GM12878 (cell line): ENCODE results near the gene ACADL. TPM values are rescaled to one million over a fixed set of nuclear protein-coding genes. Genes with fewer than 3 reads are reported as not detected.

ENCODE experiments used
- ATAC-seq: fragments of 200-7000 bp; cut with Tn5 transposase; 3 replicates; pipeline ENCODE4 v1.9.1; 2020; ENCODE audit warnings: mild to moderate bottlenecking, moderate library complexity
- BruUV-seq: library from RNA; stranded (reverse); fragments of 400-500 nt; replicated peaks from 2 replicates; lab custom pipeline; 2021; lab: Mats Ljungman, UMichigan
- CTCF ChIA-PET: fragments of 300-600 bp; sonication (Branson Sonifier 250); formaldehyde crosslinking; extraction: SDS; loops from one replicate; lab custom pipeline; 2021; ENCODE audit warnings: inconsistent platforms; lab: Yijun Ruan, JAX
- POLR2A ChIA-PET: fragments of 350-600 bp; formaldehyde crosslinking; extraction: SDS; loops from one replicate; lab custom pipeline; 2021; ENCODE audit warnings: inconsistent platforms; lab: Charles Lee
- RAD21 ChIA-PET: fragments of 300-600 bp; sonication (Branson Sonifier 250); formaldehyde crosslinking; loops from one replicate; lab custom pipeline; 2023; ENCODE audit warnings: antibody characterized with exemption; ENCODE audit not compliant: unreplicated experiment; lab: Charles Lee
- SMC1A ChIA-PET: fragments of 300-600 bp; sonication (Branson Sonifier 250); formaldehyde crosslinking; loops from one replicate; lab custom pipeline; 2023; ENCODE audit not compliant: unreplicated experiment, uncharacterized antibody; lab: Charles Lee
- DNase-seq: peaks from one replicate; pipeline ENCODE4 v3.0.0-alpha.2; 2011; ENCODE audit warnings: low read depth, low spot score
- FAIRE-seq: peaks from 3 replicates; lab custom pipeline; 2011; peaks lifted over from hg19 to GRCh38; lab: Jason Lieb, UNC
- H2AFZ ChIP-seq: 2 replicates; pipeline ENCODE4 v1.6.0; 2011; ENCODE audit warnings: low read depth, low read length, control low read depth; ENCODE audit not compliant: control insufficient read depth
- H3K27ac ChIP-seq: 2 replicates; pipeline ENCODE4 v1.5.1; 2011; ENCODE audit warnings: control low read depth; ENCODE audit not compliant: control insufficient read depth, insufficient read depth
- H3K27me3 ChIP-seq, 2 experiments: replicated peaks in 1 of 2; 2 replicates each; pipeline versions ENCODE4 v1.6.0 to v1.6.1; 2011; ENCODE audit warnings: low read length in 1 of 2; ENCODE audit not compliant: control insufficient read depth in 2 of 2, insufficient read depth in 2 of 2
- H3K36me3 ChIP-seq, 2 experiments: 2 replicates each; pipeline ENCODE4 v1.5.1; 2011; ENCODE audit warnings: low read length in 1 of 2; ENCODE audit not compliant: control insufficient read depth in 2 of 2, insufficient read depth in 2 of 2
- H3K4me1 ChIP-seq: 2 replicates; pipeline ENCODE4 v1.6.1; 2011; ENCODE audit warnings: mild to moderate bottlenecking, low read length, moderate library complexity, mixed read lengths; ENCODE audit not compliant: control insufficient read depth, insufficient read depth
- H3K4me2 ChIP-seq: 2 replicates; pipeline ENCODE4 v1.6.0; 2011; ENCODE audit warnings: control low read depth; ENCODE audit not compliant: control insufficient read depth, insufficient read depth
- H3K4me3 ChIP-seq: fragments of 200-600 bp; sonication (generic); 2 replicates; pipeline ENCODE4 v1.5.1; 2016
- H3K79me2 ChIP-seq: 2 replicates; pipeline ENCODE4 v1.6.0; 2011; ENCODE audit warnings: low read length; ENCODE audit not compliant: control insufficient read depth, insufficient read depth
- H3K9ac ChIP-seq: 2 replicates; pipeline ENCODE4 v1.8.0; 2011; ENCODE audit warnings: low read length, control low read depth, mixed read lengths; ENCODE audit not compliant: control insufficient read depth, insufficient read depth
- H3K9me3 ChIP-seq: replicated peaks from 3 replicates; pipeline ENCODE4 v1.5.1; 2011; ENCODE audit warnings: mild to moderate bottlenecking, low read length; ENCODE audit not compliant: control insufficient read depth, insufficient read depth
- H4K20me1 ChIP-seq: 2 replicates; pipeline ENCODE4 v1.6.0; 2011; ENCODE audit not compliant: control insufficient read depth, insufficient read depth
- IRF4 ChIP-seq: IDR thresholded peaks from 2 replicates; pipeline ENCODE4 v1.6.1; 2011; ENCODE audit warnings: low read depth, low read length
- MTA3 ChIP-seq: IDR thresholded peaks from 2 replicates; pipeline ENCODE4 v1.6.1; 2012; ENCODE audit warnings: low read length, inconsistent platforms, borderline replicate concordance
- NR2C1 ChIP-seq: fragments of 450-650 bp; IDR thresholded peaks from 2 replicates; pipeline ENCODE4 v1.6.1; 2017; ENCODE audit warnings: antibody characterized with exemption, mild to moderate bottlenecking, moderate library complexity
- PML ChIP-seq: IDR thresholded peaks from 2 replicates; pipeline ENCODE4 v1.6.1; 2012; ENCODE audit warnings: low read length, inconsistent platforms
- YBX1 ChIP-seq: fragments of 450-650 bp; IDR thresholded peaks from 2 replicates; pipeline ENCODE4 v1.6.1; 2016; ENCODE audit warnings: antibody characterized with exemption
- WGBS: methylation state at CpG from one replicate; pipeline ENCODE4 v1.1.6; 2016; ENCODE audit warnings: low lambda C conversion rate; ENCODE audit not compliant: insufficient replicate concordance, insufficient coverage; ENCODE audit errors: missing lambda C conversion rate; 5-methylcytosine and 5-hydroxymethylcytosine counted together
- in situ Hi-C: fragments of 300-500 bp; cut with MboI; formaldehyde crosslinking; loops from 9 replicates; pipeline ENCODE4 v1.14.3; 2018; ENCODE audit warnings: mixed read lengths
- intact Hi-C: fragments of 100-400 bp; cut with micrococcal nuclease; formaldehyde crosslinking; loops from one replicate; pipeline ENCODE4 v1.14.2; 2022; ENCODE audit not compliant: unreplicated experiment
- polyA plus RNA-seq, 11 experiments: library from polyadenylated mRNA; depleted of rRNA in 4 of 11; unstranded in 6 of 11; stranded (reverse) in 5 of 11; fragments of >200 nt; fragmentation: Nextera tagmentation in 4 of 11; fragmentation: Illumina TruSeq in 1 of 11; extraction: Ambion mirVana in 4 of 11; extraction: Trizol in 1 of 11; gene quantifications; 1 replicate in 1 of 11; 2 replicates in 10 of 11; pipeline versions ENCODE4 v1.2.1 to v1.2.3, GENCODE V29; 2011 to 2016; ENCODE audit warnings: inconsistent platforms in 2 of 11, missing spikeins in 2 of 11, low read depth in 1 of 11
- total RNA-seq, 4 experiments: library from RNA; depleted of rRNA in 3 of 4; stranded (reverse); fragments of >200 nt in 3 of 4; fragmentation: Illumina TruSeq in 1 of 4; extraction: Trizol in 1 of 4; gene quantifications; 2 replicates each; pipeline versions ENCODE4 v1.2.1 to v1.2.3, GENCODE V29; 2013 to 2021
- TF ChIP-seq, protein P1 (sequence below): fragments of 450-650 bp; IDR thresholded peaks from 2 replicates; pipeline ENCODE4 v1.6.1; 2017; ENCODE audit warnings: borderline replicate concordance
- TF ChIP-seq, protein P2 (sequence below): fragments of 450-650 bp; IDR thresholded peaks from 2 replicates; pipeline ENCODE4 v1.6.1; 2018; ENCODE audit warnings: mild to moderate bottlenecking, low read depth, moderate library complexity; ENCODE audit not compliant: partially characterized antibody
- TF ChIP-seq, protein P3 (sequence below): IDR thresholded peaks from 2 replicates; pipeline ENCODE4 v1.6.1; 2012; ENCODE audit warnings: low read length, inconsistent platforms

The ACADL gene
- total and polyA plus RNA-seq, 10 of the 15 experiments (the other 5 are each of a cell fraction or from before 2014, with no cell fraction given) = not detected

DNA sequence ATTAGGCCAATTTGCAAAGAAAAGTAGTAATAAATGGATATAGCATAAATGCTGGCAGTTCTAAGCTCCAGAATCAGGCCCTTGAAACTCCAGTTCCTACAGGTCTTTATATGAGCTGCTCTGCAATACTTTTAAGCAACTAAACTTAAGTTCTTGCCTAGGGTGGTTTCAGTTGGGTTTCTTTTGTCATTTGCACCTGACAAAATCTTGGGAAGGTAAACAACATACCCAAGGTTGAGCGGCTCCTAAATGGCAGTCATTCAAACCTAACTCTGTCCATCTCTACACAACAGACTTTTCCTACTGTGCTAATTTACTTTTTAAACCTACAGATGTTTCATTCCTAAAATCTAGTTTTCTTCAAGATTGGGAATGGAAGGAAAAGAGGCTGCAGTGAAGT is 44.8 kb downstream of the ACADL start:
- H3K27me3 ChIP-seq = no peaks in the 10 kb centered on the region
- H3K4me2 ChIP-seq = no peak overlapping the region
- H3K36me3 ChIP-seq = no peaks in the 10 kb centered on the region
- H3K9me3 ChIP-seq = peaks cover 2% of the 10 kb centered on the region; the same call in 2 of the 3 replicates
- intact Hi-C loops = no loop called here
- CTCF ChIA-PET = no interaction called here
- DNase-seq (no peak), ATAC-seq (no peak), FAIRE-seq (no peak)
- WGBS = 100% methylated on average over 1 of the region's 1 CpG
- H3K4me3 ChIP-seq = no peak overlapping the region
- H3K9ac ChIP-seq = no peak overlapping the region
- no peaks in the 10 kb centered on the region for H3K4me1 ChIP-seq
- no peaks in the 10 kb centered on the region for H3K79me2 ChIP-seq
- no TSS peak for BruUV-seq
- POLR2A ChIA-PET = no interaction called here
- RAD21 ChIA-PET = no interaction called here
- H4K20me1 ChIP-seq = no peaks in the 10 kb centered on the region
- SMC1A ChIA-PET = interaction anchor here (1.1 to 1.6 kb wide), 4 partner anchors 13 to 20 kb away, joined by 3 to 5 read pairs (median 4); no protein-coding TSS in a partner anchor
- no peak overlapping the region for H3K27ac ChIP-seq
- in situ Hi-C loops = loop anchor here (25.0 kb wide), 1 partner anchor 1793 kb away; no protein-coding TSS in a partner anchor
- no peak overlapping the region for H2AFZ ChIP-seq
- TF ChIP-seq, protein P1, sequence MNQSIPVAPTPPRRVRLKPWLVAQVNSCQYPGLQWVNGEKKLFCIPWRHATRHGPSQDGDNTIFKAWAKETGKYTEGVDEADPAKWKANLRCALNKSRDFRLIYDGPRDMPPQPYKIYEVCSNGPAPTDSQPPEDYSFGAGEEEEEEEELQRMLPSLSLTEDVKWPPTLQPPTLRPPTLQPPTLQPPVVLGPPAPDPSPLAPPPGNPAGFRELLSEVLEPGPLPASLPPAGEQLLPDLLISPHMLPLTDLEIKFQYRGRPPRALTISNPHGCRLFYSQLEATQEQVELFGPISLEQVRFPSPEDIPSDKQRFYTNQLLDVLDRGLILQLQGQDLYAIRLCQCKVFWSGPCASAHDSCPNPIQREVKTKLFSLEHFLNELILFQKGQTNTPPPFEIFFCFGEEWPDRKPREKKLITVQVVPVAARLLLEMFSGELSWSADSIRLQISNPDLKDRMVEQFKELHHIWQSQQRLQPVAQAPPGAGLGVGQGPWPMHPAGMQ = no peak
- TF ChIP-seq IRF4 (no peak), PML (no peak), MTA3 (no peak), NR2C1 (no peak), YBX1 (no peak)
- TF ChIP-seq, protein P2, sequence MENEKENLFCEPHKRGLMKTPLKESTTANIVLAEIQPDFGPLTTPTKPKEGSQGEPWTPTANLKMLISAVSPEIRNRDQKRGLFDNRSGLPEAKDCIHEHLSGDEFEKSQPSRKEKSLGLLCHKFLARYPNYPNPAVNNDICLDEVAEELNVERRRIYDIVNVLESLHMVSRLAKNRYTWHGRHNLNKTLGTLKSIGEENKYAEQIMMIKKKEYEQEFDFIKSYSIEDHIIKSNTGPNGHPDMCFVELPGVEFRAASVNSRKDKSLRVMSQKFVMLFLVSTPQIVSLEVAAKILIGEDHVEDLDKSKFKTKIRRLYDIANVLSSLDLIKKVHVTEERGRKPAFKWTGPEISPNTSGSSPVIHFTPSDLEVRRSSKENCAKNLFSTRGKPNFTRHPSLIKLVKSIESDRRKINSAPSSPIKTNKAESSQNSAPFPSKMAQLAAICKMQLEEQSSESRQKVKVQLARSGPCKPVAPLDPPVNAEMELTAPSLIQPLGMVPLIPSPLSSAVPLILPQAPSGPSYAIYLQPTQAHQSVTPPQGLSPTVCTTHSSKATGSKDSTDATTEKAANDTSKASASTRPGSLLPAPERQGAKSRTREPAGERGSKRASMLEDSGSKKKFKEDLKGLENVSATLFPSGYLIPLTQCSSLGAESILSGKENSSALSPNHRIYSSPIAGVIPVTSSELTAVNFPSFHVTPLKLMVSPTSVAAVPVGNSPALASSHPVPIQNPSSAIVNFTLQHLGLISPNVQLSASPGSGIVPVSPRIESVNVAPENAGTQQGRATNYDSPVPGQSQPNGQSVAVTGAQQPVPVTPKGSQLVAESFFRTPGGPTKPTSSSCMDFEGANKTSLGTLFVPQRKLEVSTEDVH = no peak
- TF ChIP-seq, protein P3, sequence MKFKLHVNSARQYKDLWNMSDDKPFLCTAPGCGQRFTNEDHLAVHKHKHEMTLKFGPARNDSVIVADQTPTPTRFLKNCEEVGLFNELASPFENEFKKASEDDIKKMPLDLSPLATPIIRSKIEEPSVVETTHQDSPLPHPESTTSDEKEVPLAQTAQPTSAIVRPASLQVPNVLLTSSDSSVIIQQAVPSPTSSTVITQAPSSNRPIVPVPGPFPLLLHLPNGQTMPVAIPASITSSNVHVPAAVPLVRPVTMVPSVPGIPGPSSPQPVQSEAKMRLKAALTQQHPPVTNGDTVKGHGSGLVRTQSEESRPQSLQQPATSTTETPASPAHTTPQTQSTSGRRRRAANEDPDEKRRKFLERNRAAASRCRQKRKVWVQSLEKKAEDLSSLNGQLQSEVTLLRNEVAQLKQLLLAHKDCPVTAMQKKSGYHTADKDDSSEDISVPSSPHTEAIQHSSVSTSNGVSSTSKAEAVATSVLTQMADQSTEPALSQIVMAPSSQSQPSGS = no peak
